VCaP (cell line): ENCODE results near the gene TP73.

Experiments used
- H3K27ac ChIP-seq: fragments of 450-650 bp; 2 replicates; pipeline ENCODE4 v1.5.1; 2017
- TF ChIP-seq, protein P1 (sequence below): fragments of 450-650 bp; conservative IDR thresholded peaks from 2 replicates; pipeline ENCODE4 v1.5.1; 2017; ENCODE audit warnings: mild to moderate bottlenecking, moderate library complexity

Gene TP73

DNA sequence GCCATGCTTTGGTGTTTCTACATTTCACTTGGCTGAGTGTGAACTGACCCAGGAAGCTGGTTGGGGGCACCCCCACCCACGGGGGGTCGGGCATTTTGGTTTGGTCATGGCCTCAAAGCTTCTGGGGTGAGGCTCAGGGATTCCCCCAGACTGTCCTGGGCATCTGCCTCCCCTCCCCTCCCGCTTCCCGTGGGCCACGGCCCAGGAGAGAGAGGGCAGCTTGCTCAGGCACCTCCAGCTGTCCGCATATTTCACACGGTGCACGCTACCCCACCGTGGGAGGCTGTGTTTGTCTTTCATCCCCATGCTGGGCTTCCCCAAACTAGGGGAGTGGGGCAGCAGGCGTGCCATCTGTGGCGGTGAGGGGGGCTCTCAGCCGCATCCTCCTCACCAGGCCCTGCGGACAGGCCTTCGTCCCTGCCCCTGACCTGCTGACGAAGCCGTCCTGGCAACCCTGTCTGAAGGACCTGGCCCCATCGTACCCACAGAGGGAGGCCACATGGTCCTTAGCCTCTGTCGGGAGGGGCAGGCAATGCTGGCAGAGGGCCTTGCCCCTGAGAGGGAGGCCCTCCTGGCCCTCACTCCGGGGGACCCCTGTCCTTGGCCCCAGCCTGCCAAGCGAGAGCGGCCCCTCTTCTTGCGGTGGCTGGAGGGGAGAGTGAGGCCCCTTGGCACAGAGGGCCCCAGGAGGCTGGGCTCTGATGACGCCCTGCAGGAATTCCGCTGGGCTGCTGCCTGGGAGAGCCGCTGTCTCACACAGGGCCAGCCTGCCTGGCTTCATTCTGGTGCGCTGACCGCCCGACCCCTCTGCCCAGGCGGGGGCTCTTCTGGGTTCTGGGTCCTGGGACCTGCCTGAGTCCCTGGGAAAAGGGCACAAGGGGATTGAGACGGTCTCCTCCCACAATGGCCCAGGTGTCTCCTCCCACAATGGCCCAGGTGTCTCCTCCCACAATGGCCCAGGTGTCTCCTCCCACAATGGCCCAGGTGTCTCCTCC lies 22.1 kb downstream of the TP73 start:
- peak overlapping the region; percentile 45; the same call in 1 of the 2 replicates for H3K27ac ChIP-seq
- TF ChIP-seq, protein P1, sequence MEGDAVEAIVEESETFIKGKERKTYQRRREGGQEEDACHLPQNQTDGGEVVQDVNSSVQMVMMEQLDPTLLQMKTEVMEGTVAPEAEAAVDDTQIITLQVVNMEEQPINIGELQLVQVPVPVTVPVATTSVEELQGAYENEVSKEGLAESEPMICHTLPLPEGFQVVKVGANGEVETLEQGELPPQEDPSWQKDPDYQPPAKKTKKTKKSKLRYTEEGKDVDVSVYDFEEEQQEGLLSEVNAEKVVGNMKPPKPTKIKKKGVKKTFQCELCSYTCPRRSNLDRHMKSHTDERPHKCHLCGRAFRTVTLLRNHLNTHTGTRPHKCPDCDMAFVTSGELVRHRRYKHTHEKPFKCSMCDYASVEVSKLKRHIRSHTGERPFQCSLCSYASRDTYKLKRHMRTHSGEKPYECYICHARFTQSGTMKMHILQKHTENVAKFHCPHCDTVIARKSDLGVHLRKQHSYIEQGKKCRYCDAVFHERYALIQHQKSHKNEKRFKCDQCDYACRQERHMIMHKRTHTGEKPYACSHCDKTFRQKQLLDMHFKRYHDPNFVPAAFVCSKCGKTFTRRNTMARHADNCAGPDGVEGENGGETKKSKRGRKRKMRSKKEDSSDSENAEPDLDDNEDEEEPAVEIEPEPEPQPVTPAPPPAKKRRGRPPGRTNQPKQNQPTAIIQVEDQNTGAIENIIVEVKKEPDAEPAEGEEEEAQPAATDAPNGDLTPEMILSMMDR, result no peak

DNA sequence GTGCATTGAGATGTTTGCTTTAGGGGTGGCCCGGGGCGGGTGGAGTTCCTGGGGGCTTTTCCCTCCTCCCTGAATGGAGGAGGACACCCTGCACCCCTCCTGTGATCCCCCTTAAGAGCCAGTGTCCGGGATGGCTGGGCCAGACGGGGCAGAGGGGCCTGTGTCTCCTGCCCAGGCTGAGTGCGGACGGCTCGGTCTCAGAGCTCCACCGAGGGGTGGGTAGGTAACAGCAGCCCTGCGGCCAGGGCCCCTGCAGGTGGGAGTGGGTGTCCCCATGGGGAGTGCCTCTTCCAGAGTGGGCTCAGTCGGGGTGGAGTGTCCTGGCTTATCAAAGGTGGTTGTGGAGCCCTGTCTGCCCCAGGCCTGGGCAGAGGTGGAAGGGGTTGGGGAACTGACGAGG lies 23.1 kb downstream of the TP73 start:
- TF ChIP-seq, protein P1, result no peak
- peak overlapping the region; percentile 45; the same call in 1 of the 2 replicates for H3K27ac ChIP-seq

DNA sequence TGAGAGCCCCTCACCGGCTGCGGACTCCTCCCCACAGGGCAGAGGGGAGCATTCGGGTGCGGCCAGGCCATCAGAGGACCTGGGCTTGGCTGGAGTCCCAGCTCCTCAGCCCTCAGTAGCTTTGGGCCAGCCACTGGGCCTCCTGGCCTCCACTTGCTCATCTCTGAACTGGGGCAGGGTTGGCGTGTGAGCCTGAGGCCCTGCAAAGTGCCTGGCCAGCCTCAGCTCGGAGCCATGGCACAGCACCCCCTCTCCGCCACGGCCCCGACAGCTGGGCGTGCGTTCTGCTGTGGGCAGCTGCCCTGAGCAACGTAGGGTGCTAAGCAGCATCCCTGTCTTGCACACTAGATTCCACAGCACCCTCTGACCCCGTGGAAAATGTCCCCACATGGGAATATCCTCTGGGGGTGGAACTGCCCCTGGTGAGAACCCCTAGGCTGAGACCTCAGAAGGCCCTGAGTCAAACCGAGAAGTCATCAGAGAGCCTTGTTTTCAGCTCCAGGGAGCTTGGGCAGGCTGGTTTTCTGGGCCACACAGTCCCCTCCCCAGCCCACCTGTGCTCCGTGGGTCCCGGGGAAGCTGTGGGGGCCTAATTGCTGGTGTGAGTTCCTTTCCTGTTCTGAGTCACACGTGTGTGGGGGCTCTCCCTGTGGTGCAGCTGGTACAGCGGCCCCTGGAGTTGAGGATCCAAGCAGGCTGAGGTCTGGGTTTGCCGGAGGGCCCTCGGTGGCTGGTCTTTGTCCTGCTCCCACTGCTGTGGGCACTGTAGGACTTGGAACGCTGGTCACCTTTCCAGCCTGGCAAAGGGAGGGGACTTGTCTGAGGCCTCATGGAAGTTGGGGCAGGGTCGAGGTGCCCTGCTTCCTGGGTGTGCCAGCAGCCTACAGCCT lies 24.5 kb downstream of the TP73 start:
- TF ChIP-seq, protein P1, result no peak
- H3K27ac ChIP-seq, result no peak overlapping the region

DNA sequence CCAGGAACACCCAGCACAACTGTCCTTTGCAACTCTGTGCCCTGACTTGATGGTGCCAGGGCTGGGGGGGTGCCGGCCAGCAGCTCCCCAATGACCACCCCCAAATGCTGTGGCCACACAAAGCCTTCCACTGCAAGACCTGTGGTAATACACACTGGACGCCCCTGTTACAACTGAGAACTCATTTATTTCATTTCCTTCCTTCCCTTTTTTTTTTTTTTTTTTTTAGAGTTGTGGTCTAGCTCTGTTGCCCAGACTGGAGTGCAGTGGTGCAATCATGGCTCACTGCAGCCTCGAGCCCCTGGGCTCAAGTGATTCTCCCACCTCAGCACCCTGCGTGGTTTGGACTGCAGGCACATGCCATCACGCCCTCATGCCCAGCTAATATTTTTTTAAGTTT lies 25.2 kb downstream of the TP73 start:
- TF ChIP-seq, protein P1, result no peak
- no peak overlapping the region for H3K27ac ChIP-seq

DNA sequence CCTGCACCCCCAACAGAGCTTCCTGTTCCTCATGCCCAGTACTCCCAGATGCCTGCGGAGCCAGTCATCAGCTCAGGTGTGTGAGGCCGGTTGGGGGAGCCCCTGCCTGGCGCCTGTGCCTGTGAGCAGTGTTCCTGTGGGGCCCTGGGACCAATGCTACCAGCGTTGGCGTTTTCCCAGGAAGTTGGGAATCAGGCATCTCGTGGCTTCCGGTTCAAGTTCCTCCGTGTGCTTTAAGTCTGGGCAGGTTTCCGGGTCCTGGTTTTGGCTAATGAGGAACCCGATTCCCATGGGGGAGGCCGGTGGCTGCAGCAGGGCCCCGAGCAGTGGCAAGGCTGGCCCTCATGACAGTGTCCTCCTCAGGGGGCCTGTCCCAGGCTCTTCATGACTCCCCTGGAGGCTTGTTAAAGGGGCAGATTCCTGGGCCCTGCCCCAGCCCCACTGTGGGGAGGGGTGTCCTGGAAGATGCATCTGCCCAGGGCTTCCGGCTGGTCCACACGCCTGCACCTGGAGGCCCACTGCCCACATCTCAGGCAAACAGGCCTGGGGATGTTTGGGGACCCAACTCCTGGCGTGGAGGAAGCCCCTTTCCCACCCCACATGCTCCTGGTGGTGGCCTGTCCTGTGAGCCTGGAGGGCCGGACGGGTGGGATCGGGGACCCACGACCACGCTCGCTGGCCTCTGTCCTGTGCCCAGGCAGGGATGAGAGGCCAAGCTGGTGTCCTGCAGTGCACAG lies 26.2 kb downstream of the TP73 start:
- TF ChIP-seq, protein P1, result no peak
- no peak overlapping the region for H3K27ac ChIP-seq

- H3K27ac ChIP-seq, result no peak overlapping the region
- TF ChIP-seq, protein P1, result no peak
Observed at GRCh38 chr1:3679098-3679555, 26.8 kb downstream of the TP73 start.
